ENCODE results near the gene TINAGL1.

TINAGL1 gene, protein sequence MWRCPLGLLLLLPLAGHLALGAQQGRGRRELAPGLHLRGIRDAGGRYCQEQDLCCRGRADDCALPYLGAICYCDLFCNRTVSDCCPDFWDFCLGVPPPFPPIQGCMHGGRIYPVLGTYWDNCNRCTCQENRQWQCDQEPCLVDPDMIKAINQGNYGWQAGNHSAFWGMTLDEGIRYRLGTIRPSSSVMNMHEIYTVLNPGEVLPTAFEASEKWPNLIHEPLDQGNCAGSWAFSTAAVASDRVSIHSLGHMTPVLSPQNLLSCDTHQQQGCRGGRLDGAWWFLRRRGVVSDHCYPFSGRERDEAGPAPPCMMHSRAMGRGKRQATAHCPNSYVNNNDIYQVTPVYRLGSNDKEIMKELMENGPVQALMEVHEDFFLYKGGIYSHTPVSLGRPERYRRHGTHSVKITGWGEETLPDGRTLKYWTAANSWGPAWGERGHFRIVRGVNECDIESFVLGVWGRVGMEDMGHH

DNA sequence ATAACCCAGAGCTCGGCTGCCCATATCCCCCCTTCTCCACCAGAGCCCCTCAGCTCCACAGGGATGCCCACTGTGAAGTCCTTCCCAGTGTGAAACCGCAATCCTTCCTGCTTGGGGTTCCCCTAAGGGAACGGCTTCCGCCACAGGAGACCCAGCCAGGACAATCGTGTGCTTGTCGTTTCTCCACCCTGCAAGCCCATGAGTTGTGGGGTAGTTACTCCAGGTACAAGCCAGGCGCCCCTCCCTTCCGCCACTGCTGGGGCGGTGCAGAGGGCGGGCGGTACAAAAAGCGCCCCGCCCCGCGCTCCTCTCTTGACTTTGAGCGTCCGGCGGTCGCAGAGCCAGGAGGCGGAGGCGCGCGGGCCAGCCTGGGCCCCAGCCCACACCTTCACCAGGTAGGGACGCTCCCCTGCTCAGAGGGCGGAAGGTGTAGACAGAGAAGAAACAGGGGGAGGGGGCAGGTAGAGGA is at the start of gene TINAGL1:
Gene TINAGL1, plus strand, starts transcription at position 315 of the 469 bp plus-strand sequence. CDS start 634 bp downstream, outside the sequence.
- DNase-seq = no peak

DNA sequence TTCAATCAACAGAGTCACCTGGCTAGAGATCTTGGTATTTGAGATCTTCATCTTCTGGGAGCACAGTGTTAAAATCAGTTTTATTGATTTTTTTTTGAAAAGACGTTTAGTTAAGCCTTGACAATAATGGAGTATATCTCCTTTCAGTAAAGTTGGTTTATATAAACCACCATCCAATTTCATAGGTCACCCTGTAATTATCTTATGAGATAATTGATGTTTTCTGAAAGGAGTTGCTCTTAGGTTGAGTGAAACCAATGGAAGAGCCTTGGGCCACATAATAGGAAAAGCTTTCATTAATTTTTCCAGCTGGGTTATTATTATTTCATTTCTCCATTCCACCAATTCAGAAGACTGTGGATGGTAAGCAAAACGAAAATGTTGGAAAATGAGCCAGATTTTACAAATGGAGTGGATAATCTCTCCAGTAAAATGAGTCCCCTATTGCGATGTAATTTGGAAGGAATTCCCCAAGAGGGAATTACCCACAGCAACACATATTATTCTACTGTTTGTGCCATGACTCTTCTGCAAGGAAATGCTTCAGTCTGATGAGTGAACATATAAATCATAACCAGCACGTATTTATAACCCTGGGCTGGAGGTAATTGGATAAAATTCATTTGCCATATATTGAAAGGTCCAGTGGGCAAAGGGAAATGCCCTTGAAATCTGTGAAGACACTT is 46.2 kb upstream of the TINAGL1 start:
- DNase-seq = no peak

DNA sequence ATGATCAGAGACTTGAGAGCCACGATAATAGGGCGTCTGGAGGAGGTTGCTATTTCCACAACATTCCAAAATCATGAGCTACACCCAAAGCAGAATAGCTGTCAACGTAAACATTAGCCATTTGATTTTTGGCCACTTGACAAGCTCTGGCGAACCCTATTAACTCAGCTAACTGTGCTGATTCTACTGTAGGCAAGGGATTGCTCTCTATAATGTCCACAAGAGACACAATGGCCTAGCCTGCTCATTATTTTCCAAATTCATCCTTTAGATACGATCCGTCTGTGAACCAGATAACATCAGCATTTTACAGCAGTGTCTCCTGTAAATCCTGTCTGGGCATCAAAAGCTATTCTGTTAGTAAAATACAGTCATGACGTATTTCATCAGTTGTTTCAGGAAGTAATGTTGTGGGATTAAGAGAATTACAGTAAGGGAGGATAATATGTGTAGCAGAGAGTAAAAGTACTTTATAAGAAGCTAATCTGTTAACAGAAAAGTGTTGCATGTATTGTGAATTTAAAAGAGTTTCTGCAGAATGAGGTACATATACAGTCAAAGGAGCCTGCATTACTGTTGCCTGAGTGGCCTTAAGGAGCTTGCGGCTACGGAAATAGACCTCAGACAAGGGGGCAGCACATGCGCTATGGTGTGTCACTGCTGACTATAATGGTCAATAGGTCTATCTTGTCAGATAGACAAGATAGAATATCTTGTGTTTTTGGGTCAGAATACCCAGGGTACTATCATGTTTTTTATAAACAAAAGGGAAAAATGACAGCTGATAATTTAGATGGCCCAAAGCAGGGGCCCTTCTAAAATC is 44.9 kb upstream of the TINAGL1 start:
- no peak for DNase-seq

DNA sequence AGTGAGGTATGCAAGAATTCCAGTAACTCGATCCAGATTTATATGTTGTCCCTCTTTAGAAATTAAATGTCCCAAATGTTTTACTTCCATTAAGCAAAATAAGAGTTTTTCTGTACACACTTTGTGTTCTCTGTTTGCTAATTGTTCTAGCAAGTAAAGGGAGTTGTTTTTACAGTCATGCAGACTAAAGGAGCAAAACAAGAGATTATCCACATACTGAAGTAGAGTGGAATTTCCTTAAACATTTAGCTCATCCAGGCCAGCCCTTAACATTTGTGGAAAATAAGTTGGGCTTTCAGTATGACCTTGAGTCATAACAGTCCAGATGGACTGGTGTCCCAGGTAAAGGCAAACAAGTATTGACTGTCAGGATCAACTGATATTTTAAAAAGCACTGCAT is 44.1 kb upstream of the TINAGL1 start:
- DNase-seq = no peak

DNA sequence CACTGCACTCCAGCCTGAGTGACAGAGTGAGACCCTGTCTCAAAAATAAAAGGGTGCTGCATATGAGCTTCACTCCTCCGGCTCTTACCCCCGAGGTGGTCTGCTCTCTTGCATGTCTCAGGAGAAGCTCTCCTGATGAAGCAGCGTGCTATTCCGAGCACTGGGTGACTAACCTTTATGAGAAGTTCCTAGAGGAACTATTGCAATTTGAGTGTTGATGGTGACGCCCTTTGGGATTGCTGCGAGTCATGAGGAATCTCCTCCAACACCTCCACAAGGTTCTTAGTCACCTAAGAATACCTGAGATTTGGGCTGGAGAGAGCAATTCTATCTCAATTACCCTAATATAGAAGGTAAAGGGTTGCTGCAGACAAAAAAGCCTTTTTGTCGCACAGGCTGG is 40.8 kb upstream of the TINAGL1 start:
- DNase-seq = no peak

DNA sequence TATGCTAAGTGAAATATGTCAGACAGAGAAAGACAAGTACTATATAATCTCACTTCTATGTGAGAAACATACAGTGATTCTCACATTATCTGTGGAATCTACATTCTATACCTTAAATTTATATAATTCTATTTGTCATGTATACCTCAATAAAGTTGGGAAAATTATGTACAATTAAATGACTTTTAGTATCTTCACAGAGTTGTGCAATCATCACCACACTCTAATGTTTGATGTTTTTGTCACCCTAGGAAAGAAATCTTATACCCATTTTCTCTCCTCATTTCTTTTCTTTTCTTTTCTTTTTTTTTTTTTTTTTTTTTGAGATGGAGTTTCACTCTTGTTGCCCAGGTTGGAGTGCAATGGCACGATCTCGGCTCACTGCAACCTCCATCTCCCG is 37.0 kb upstream of the TINAGL1 start:
- DNase-seq = no peak

DNA sequence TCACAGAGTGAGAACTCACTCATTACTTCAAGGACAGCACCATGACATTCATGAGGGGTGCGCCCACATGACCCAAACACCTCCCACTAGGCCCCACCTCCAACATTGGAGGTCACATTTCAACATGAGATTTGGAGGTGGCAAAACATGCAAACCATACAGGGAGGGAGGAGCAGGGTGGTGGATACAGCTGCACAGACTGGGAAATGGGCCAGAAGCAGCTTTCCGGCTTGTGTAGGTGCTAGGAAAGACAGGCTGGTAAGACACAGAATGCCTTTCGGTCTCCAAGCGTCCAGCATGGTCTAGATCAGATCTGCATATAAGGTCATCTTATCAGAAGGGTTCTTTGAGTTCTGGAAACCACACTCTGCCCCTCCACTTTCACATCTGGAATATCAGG is 35.1 kb upstream of the TINAGL1 start:
- DNase-seq = no peak

DNA sequence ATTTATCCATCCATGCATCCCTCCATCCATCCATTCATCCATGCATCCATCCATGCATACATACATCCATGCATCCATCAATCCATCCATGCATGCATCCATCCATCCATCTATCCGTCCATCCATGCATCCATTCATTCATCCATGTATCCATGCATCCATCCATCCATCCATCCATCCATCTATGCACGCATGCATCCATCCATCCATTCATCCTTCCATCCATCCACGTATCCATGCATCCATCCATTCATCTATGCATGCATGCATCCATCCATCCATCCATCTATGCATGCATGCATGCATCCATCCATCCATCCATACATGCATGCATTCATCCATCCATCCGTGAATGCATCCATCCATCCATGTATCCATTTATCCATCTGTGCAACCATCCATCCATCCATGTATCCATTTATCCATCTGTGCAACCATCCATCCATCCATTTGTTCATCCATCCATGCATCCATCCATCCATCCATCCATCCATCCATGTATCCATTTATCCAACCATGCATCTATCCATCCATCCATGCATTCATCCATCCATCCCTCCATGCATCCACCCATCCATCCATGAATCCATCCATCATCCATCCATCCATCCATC is 30.3 kb upstream of the TINAGL1 start:
- no peak for DNase-seq

DNA sequence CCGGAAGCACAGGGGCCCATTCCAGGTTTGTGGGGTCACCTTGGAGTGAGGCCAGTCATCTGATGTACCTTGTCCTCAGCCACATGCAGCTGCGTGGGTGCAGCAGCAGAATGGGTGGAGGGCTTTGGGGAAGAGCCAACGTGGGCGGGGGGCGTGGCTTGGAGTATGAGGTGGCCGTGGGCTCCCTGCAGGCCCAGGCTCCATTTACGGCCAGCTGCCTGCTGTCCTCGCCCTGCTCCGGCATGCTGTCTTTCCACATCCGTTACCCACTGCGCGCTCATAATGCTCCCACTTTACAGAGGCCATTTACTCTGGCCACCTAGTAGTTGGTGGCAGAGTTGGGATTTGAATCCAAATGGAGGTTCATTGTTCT is 27.8 kb upstream of the TINAGL1 start:
- DNase-seq = no peak

DNA sequence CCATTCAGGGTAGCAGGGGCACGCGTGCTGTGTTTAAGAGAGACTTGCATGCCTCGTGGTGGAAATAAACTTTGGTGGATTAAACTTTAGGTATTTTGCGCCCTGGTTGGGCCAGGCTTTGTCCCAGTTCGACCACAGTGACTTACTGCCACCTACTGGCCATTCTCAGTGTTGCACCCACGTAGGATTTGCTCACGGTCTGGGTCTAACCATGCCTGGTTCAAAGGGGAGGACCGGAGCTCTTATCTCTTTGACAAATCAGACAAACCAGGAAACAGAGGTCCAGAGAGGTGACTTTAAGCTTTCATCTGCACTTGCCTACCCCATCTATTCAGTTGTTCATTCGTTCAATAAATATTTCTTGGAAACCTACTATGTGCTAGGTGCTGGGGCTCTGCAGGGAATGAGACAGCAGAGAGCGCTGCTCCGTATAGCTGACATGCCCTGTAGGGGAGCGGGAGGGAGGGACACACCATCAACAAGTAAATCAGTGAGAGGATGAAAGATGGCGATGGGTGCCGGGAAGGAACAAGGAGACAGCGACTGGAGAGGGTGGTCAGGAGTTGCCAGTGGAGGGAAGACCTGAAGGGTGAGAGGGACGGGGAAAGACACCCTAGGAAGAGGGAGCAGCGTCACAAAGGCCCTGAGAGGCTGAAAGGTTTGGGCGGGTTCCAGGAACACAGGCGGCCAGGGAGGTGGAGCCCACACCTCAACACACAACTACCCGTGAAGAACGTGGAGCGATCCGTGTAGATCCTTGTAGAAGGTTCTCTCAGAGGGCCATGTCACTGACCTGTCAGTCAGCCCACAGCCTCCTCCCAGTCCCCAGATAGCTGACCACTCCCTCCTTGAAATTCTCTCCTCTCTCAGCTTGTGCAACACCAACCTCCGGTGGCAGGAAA is 27.2 kb upstream of the TINAGL1 start:
- peak; percentile 33 for DNase-seq

DNA sequence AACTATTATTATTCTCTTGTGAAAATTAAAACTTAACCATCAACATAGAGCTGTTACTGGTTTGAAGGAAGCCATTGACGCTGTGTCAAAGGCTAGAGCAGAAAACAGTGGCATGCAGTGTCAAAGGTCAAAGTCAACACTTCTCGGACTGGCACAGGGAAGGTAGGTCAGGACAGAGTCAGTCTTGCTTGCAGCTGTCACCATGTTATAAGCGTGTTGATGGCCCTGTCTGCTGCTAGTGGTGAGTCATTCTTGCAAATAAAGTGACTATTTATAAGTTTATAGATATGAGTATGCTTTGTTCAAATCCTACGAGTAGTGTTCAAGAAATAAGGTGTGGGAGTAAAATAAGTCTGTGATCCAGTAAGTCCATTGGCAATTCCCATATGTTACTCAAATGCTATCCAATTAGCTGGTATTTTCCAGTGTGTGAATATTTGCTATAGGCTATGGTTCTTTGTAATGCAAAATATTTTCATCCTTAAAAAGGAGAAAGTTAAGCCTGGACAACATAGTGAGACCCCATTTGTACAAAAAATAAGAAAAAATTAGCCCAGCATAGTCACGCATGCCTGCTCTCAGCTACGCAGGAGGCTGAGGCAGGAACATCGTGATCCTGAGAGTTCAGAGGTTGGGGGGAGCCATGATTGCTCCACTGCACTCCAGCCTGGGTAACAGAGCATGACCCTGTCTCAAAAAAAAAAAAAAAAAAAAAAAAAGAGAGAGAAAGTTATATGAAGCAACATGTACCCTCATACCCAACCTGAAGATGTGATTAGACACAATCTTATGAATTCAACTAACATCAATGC is 26.3 kb upstream of the TINAGL1 start:
- no peak for DNase-seq

DNA sequence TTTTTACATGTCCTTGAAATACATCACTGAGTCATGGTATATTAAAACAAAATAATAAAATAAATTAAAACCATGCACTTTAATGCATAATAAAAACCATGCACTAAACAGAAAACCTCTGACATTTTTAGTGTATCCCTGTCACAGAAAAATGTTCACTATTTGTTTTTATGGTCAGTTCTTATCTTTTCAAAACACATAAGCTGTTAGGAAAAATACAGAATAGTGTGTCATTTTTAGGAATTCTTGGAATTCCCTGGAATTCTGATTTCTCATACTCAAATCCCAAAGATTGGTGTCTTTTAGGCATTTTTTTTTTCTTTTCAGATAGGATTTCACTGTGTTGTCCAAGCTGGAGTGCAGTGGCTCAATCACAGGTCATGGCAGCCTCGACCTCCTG is 25.1 kb upstream of the TINAGL1 start:
- no peak for DNase-seq

DNA sequence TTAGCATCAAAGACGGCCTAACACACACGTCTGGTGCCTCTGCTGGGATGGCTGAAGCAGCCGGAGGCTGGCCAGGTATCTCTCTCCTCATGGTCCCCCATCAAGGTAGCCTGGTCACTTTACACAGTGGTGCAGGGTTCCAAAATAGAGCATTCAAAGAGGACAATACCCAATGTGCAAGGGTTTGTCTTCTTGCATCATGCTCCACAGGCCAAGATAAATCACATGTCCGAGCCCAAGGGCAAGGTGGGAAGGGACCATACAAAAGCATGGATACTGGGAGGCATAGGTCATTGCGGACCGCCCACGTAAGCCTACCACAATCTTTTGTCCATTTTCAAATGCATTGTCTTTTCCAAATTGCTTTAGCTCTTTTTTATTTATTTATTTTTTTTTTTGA is 23.8 kb upstream of the TINAGL1 start:
- no peak for DNase-seq

DNA sequence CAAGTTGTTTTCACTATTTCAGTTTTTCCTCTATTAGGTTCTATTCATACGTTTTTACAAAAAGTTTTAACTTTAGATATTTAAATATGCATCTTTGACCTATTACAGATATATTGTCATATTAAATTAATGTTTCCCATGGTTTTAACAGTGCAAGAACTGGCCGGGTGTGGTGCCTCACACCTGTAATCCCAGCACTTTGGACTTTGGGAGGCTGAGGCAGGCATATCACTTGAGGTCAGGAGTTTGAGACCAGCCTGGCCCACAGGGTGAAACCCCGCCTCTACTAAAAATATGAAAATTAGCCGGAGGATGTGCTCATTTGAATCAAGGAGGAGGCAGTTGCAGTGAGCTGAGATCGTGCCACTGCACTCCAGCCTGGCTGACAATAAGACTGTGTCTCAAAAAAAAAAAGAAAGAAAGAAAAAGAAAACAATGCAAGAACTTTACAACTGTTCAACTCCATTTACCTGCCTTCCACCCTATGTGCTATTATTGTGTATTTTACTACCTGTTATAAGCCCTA is 19.8 kb upstream of the TINAGL1 start:
- DNase-seq = no peak

DNA sequence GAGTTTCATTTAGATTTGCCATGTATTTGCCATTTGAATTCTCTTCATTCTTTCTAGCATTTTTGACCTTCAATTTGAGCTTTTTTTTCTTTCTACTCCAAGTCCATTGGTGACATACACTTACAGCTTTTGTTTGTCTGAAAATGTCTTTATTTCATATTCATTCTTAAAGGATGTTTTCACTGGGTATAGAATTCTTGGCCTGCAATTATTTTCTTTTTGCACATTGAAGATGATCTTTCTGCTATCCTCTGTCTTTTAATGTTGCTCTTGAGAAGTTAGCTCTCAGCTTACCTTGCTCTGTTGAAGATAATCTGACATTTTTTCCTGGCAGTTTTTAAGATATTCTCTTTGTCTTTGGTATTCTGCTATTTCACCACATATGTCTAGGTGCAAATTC is 16.6 kb upstream of the TINAGL1 start:
- DNase-seq = no peak

DNA sequence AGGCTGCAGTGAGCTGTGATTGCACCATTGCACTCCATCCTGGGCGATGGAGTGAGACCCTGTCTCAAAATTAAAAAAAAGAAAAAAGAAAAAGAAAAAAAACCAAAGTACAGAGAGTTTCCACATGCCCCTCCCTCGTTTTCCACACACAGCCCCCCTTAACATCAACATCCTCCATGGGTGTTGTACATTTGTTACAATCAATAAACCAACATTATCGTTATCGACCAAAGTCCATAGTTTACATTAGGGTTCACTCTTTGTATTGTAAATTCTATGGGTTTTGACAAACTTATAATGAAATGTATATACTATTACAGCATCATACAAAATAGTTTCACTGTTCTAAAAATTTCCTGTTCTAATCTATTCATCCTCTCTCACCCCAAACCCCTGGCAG is 15.9 kb upstream of the TINAGL1 start:
- DNase-seq = no peak

DNA sequence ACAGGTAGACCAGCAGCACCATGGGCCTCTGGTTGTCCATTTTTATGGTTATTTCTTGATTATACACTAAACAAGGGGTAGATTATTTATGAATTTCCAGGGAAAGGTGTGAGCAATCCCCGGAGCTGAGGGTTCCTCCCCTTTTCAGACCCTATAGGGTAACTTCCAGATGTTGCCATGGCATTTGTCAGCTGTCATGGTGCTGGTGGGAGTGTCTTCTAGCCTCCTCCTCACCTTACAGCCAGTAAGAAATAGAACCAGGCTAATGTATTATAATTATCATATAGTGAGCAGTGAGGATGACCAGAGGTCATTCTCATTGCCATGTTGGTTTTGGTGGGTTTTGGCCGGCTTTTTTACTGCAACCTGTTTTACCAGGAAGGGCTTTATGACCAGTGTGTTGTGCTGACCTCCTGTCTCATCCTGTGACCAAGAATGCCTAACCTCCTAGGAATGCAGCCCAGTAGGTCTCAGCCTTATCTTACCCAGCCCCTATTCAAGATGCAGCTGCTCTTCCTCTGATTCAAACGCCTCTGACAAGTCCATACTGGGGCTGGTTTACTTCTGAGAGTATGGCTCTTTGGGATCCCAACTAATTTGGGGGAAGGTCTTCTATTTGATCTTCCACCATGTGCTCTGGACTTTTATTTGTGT is 13.5 kb upstream of the TINAGL1 start:
- DNase-seq = no peak

DNA sequence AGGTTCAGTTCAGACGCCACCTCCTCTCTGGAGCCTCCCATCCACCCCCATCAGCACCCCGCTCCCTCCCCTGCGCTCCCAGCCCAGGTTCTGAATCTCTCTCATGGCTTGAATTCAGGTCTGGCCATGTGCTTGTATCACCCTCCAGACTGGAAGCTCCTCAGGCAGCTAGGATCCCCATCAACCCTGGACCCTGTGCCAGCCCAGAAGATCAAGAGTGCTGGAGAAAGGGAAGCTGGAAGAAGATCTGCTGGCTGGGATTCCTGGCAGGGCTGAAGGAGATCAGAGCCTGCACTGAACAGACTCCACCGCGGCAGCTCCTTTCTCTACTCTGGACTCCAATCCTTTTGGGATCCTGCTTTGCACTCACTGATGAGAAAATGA is 11.7 kb upstream of the TINAGL1 start:
- DNase-seq = no peak

DNA sequence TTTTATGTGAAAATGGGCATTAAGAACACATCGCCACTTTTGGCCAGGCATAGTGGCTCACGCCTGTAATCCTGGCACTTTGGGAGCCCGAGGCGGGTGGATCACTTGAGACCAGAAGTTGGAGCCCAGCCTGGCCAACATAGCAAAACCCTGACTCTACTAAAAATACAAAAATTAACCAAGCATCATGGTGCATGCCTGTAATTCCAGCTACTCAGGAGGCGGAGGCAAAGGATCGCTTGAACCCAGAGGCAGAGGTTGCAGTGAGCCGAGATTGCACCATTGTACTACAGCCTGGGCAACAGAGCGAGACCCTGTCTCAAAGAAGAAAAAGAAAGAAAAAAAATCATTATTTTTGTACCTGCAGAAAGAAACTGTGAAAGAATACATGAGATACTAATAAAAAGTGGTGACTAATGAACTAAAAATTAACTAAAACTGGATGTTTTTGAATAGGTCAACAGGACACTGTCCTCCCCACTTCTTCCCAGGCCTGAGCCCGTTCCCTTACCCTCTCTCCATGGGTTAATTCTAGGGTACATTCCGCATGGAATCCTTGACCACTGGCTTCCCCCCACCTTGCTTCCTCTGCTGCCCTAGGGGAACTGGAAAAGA is 8.3 kb upstream of the TINAGL1 start:
- DNase-seq = no peak

All from NCI-H510A (cell line).